HG02981 (cell line): ENCODE data around the gene XDH.

ENCODE experiments used
- ATAC-seq: cut with Tn5 transposase; IDR thresholded peaks from one replicate; pipeline ENCODE4 v1.9.1; 2021; ENCODE audit warnings: mild to moderate bottlenecking, moderate library complexity; ENCODE audit not compliant: unreplicated experiment

XDH gene

GRCh38 chr2:31366733-31367132 is 47.8 kb downstream of the XDH start:
- no peak for ATAC-seq

GRCh38 chr2:31365834-31366505 is 48.6 kb downstream of the XDH start:
- no peak for ATAC-seq

- ATAC-seq: no peak
Measured at GRCh38 chr2:31365348-31365747, 49.2 kb downstream of the XDH start.

DNA sequence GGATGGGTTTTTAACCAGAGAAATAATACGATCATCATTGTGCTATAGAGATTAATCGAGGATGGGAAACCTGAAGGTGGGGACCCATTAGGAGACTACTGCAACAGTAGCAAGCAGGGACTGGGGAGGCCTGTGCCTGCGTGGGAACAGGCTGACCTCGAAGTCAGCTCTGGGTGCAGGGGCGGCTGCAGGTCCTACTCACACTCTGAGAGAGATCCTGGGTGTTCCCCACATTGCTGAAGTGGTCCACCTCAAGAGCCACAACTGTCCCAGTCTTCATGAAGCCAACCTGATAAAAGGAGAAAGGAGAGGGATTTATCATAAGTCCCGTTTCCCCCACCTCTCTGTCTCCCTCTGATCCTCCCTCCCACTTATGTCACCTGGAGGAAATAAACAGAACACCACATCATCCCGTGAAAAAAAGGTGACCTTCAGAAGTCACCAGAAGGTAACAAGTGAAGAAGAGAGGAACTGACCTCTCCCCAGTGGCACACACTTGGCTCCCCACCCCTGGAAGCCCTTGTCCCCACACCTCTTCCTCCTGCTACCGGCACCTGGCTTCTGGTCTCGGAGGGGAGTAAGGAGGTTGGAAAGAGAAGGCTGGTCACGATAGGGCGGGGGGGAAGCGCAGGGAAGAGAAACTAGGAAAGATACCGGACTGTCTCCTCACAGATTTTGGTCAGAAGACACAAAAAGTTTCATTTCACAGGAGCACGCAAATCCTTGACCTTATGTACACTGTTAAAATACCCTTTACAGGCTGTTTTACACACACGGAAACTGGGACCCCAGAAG is 50.4 kb downstream of the XDH start:
- no peak for ATAC-seq

- ATAC-seq: no peak
Measured at GRCh38 chr2:31362581-31362980, 52.0 kb downstream of the XDH start.

DNA sequence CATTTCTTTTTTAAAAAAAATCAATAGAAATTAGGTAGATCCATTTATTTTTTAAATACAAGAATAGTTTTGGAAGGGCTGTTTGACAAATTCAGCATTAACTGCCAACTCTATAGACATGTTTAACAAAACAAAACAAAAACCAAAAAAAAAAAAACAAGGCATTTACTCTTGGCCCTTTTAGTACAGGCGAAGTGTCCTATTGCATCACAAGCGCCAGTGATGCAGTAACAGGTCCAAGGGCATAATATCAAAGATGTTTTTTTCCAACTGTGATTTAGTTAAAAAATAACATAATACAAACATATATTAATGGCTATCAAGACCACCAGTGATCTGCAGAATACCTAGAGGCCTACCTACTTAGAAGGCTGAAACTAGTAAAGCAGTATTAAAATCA is 55.3 kb downstream of the XDH start:
- ATAC-seq: no peak

- no peak for ATAC-seq
Measured at GRCh38 chr2:31354837-31355236, 59.7 kb downstream of the XDH start.

GRCh38 chr2:31353179-31353578 is 61.4 kb downstream of the XDH start:
- ATAC-seq: no peak

DNA sequence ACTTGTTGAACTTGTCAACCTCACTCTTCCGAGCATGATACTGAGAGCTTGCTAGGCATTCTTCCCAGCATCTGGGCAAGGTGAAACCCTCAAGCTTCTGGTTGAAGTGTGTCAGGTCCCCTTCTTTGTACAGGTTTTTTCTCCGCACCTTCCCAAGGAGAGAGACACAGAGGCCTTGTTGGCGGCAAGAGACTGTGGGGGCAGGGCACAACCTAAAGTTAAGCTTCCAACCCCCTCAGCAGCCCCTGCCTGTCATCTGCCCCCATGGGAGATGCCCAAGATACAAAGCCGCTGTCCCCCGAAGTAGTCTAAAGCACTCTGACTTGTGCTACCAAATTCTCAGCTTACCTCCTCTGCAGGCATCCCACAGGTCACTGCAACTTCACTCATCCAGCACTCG is 64.9 kb downstream of the XDH start:
- ATAC-seq: no peak

DNA sequence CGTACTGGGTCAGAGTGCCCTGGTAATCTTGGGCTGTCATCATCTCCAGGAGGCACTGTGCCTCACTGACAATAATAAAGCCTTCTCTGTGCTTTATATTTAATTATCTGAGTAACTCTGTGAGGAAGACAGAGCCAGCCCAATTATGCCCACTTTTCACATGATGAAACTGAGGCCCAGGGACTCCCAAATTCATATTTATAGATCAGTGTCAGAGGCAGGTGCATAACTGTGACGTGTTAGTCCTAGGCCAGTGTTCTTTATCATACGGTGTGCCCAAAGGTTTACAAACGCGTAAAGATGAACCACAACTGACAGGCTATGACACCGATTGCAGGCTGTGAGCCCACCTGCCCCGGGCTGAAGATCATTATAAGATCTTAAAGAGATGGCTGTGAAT is 65.4 kb downstream of the XDH start:
- ATAC-seq: no peak

DNA sequence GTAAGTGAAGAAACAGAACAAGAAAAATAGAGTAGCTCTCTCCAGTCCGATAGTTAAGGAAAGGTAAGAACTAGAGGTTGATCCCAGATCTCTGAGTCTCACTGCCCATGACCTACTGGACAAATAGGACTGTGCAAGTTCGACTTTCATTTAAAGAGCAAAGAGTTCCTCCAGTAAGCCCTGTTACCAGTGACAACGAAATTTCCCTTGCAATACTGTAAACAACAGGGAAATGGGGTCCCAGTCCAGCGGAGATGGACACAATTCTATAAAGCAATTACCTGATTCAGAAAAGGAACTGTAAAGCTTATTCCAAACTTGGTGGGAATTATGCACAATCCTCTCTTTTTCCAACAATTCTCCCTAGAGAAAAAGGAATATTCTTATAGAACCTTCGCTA is 65.9 kb downstream of the XDH start:
- ATAC-seq: no peak

DNA sequence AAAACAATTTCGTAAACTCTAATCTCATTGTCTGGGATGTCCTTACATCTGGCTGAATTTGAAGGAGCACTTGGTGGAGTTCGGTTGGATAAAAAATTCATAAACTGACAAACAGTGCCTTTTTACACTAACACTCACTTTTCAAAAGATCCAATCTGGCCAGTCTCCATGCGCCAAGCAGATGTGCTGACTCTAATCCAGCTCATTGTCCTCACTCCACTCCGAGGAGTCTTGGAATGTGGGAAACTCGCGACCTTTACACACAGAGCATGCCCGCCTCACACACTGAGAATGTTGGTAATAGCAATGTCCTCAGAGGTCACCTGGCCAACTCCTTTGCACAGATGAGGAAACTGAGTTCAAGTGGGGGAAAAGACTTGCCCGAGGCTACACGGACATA is 66.8 kb downstream of the XDH start:
- ATAC-seq: no peak

DNA sequence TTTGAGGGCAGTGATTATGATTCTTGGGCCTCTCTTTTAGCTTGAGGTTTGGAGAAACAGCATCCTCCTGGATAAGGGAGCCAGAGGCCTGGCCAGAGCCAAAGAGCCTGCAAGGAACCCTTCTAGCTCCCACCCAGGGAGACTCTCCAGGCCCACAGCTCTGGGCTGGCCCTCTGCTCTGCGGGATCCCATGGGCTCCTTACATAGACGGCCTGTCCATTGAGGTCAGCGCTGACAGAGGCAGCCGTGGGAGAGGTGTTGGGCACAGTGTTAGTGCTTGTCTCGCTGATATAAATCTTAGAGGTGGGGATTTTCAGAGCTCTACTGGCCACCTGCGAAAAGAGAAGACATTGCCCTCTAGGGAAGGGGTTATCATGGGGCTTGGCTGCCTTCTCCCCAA is 67.2 kb downstream of the XDH start:
- ATAC-seq: no peak

DNA sequence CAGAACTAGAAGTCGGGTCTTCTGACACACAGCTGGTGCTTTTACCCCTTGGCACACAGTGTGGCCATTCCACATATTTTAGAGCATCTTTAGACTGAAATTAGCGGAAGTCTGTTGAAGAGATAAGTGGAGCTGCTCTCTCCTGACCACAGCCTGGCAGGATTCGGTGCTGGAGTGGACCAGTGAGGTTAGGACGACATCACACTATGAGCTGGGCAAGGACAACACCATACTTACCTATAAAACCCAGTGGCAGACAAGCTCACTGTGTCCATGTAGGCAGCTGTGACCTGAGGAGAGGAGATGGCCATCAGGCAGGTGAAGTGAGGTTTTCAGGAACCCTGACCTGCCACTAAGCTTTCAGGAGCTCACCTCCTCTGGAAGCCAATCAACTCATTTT is 70.1 kb downstream of the XDH start:
- ATAC-seq: no peak

- no peak for ATAC-seq
Measured at GRCh38 chr2:31341351-31341750, 73.2 kb downstream of the XDH start.

DNA sequence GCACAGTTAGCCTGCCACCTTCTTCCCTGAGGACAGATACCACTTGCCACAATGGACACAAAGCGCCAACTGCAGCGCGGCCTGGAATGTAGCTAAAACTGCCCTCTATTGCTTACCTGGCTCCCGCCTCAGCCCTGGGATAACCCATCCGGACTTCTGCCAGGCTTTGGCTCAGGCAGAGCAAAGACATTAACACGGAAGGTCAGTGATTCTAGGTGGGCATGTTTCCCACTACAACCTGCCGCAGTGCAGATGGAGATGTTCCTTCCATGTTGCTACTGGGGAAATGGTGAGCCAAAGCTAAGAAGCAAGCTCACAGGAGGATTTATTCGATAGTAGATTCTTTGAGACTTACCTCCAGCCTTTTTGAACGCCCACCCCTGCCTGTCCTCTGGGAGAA is 74.8 kb downstream of the XDH start:
- no peak for ATAC-seq

- ATAC-seq: no peak
Measured at GRCh38 chr2:31337860-31338259, 76.7 kb downstream of the XDH start.

- ATAC-seq: no peak
Measured at GRCh38 chr2:31337197-31337596, 77.3 kb downstream of the XDH start.

GRCh38 chr2:31335921-31336585 is 78.5 kb downstream of the XDH start:
- no peak for ATAC-seq

GRCh38 chr2:31334311-31335026 is 80.1 kb downstream of the XDH start:
- ATAC-seq: no peak

DNA sequence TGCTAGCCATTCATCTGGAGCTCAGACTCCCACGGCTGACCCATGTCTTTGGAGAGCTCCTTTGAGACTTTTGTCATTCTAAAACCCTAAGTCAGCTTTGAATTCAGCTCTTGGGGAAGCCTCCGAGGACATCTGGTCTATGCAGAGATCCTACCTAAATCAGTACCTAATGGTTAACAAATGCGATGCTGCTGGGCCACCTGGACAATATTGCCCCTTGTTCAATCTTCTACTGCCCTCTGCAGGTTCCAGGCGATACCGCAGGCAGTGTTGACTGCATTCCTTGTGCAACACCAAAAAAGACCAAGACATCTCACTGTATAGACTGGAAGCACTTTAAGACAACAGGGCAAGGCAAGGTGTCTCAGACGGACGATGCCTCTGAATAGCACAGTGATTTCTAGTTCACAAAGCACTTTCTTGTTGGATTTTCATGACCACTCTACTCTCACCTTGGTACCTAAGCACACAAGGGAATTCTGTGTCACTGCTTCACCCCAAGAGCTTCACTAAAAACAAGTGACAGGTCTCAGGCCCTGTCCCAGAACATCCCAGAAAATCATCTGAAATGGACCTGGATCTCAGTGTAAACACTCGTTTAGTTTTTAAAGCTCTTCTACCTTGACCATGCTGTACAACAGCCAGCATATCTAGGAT is 80.9 kb downstream of the XDH start:
- ATAC-seq: peak; percentile 88
